ENCODE data around the gene NPIPA3. TPM values are rescaled to one million over a fixed set of nuclear protein-coding genes. Genes with fewer than 3 reads are reported as not detected.
"Not testable (repeated sequence)": the region's sequence is repeated elsewhere in the genome, so short reads cannot be mapped to it uniquely, and the experiment has no call there.

The NPIPA3 gene
- polyA plus RNA-seq (0.45 to 1.2 TPM (median 0.79 TPM) in 3 replicates), polyA minus RNA-seq (0.30 TPM in 1 of 3 replicates, not detected in the others)
- polyA plus RNA-seq (2011; ENCODE audit: low read depth) = not detected
- 0.60 and 0.69 TPM in 2 replicates for polyA plus RNA-seq (2011; cell fraction: cytosol; rRNA removed)
- 2.3 and 3.9 TPM in 2 replicates for polyA plus RNA-seq (2011; cell fraction: nucleus; rRNA removed)
- 1.1 and 1.8 TPM in 2 replicates for polyA plus RNA-seq (2012; ENCODE audit: low replicate concordance)
- not detected for polyA minus RNA-seq (2011; cell fraction: cytosol; rRNA and poly(A)+ RNA removed)
- not detected in 2 replicates for polyA minus RNA-seq (2011; cell fraction: nucleus; rRNA and poly(A)+ RNA removed)

DNA sequence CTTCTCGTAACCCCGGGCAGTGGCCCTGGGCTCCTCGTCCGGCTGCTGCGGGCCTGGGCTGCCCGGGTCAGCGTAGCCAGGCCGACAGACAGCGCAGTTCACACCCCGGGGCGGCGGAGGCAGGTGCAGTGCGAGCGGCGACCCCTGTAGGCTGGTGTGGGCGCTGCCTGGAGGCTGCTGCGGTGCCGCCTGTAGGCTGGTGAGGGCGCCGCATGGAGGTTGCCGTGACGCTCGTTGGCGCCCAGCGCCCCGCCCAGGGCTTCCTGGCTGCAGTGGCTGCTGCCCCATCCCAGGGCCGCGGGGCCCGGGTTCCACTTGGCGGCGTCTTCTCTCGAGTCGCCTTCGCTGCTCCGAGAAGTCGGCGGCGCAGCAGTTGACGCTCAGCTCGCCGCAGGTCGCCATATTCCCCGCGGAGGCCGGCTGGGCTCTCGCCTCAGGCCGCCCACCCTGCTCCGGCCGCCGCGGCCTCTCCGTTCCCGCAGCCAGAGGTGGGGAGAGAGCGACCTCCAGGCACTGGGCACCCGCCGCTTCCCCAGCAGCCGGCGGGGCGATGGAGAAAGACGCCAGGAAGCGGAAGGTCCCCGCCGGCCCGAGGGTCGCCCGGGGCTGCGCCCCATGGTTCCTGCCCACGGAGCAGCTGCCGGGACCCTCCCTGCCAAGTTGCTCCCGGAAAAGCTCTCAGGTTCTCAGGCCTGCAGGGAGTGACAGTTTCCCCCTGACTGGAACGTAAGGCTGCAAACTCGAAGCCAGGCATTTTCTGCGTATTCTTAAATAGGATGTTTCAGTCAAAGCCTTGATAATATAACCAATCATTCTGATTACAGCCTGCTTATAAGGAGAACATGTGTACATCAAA is at the start of gene NPIPA3:
NPIPA3 (plus strand) TSS at position 256 of the 856 bp plus-strand sequence. CDS start 5,533 bp downstream, outside the sequence.
- dilution Hi-C loops (cut with MboI; ENCODE audit: extremely low pct_ligation_motif_present, low sequenced_read_pairs); H3K27me3 ChIP-seq (ENCODE audit: control insufficient read depth, extremely low read depth, insufficient read depth, low read length); H3K27ac ChIP-seq (ENCODE audit: control insufficient read depth, insufficient read depth, low read length); H4K20me1 ChIP-seq (ENCODE audit: control insufficient read depth, extremely low read depth, insufficient read depth, low read length); H3K4me1 ChIP-seq (ENCODE audit: control insufficient read depth, extremely low read depth, insufficient read depth, low read length); H3K9me3 ChIP-seq (ENCODE audit: control insufficient read depth, low read depth, low read length); H2AFZ ChIP-seq (ENCODE audit: control insufficient read depth, low read length); FAIRE-seq; DNase-seq (ENCODE audit: low read depth, low spot score); H3K9ac ChIP-seq (ENCODE audit: control insufficient read depth, extremely low read depth, insufficient read depth, low read length); H3K4me3 ChIP-seq (ENCODE audit: control insufficient read depth in 2 of 3, extremely low read depth in 1 of 3, insufficient read depth in 2 of 3, low read depth in 1 of 3, low read length in 3 of 3); H3K79me2 ChIP-seq (ENCODE audit: control insufficient read depth, insufficient read depth, low read length); H3K36me3 ChIP-seq (ENCODE audit: control insufficient read depth in 2 of 2, extremely low read depth in 1 of 2, insufficient read depth in 2 of 2, low read length in 2 of 2); H3K9me1 ChIP-seq (ENCODE audit: control insufficient read depth, extremely low read depth, insufficient read depth, low read length); H3K4me2 ChIP-seq (ENCODE audit: control insufficient read depth, extremely low read depth, insufficient read depth, low read depth, low read length): not testable (repeated sequence)

GRCh38 chr16:14658063-14658462 is 45.1 kb upstream of the NPIPA3 start:
- H3K9me1 ChIP-seq (ENCODE audit: control insufficient read depth, extremely low read depth, insufficient read depth, low read length) = no peaks in the 10 kb centered on the region
- no peaks in the 10 kb centered on the region for H3K9me3 ChIP-seq (ENCODE audit: control insufficient read depth, low read depth, low read length)
- no peaks in the 10 kb centered on the region for H3K27me3 ChIP-seq (ENCODE audit: control insufficient read depth, extremely low read depth, insufficient read depth, low read length)
- H3K27ac ChIP-seq (ENCODE audit: control insufficient read depth, insufficient read depth, low read length) = peak overlapping the region; percentile 36
- no peak for DNase-seq (ENCODE audit: low read depth, low spot score)
- H4K20me1 ChIP-seq (ENCODE audit: control insufficient read depth, extremely low read depth, insufficient read depth, low read length) = no peaks in the 10 kb centered on the region
- peak overlapping the region; percentile 16 for H3K4me2 ChIP-seq (ENCODE audit: control insufficient read depth, extremely low read depth, insufficient read depth, low read depth, low read length)
- dilution Hi-C loops (cut with MboI; ENCODE audit: extremely low pct_ligation_motif_present, low sequenced_read_pairs) = no loop called here
- peaks cover 2% of the 10 kb centered on the region for H3K79me2 ChIP-seq (ENCODE audit: control insufficient read depth, insufficient read depth, low read length)
- H2AFZ ChIP-seq (ENCODE audit: control insufficient read depth, low read length) = peak overlapping the region; percentile 35
- H3K36me3 ChIP-seq (ENCODE audit: control insufficient read depth in 2 of 2, extremely low read depth in 1 of 2, insufficient read depth in 2 of 2, low read length in 2 of 2) = peaks cover 23 to 33% of the 10 kb centered on the region in 2 experiments
- H3K4me1 ChIP-seq (ENCODE audit: control insufficient read depth, extremely low read depth, insufficient read depth, low read length) = no peaks in the 10 kb centered on the region
- no peak overlapping the region for H3K4me3 ChIP-seq (ENCODE audit: control insufficient read depth in 2 of 3, extremely low read depth in 1 of 3, insufficient read depth in 2 of 3, low read depth in 1 of 3, low read length in 3 of 3)
- FAIRE-seq = no peak
- no peak for TF ChIP-seq EZH2 (IDR thresholded peaks at IDR 0.05; ENCODE audit: low read length)
- TF ChIP-seq, protein P1, sequence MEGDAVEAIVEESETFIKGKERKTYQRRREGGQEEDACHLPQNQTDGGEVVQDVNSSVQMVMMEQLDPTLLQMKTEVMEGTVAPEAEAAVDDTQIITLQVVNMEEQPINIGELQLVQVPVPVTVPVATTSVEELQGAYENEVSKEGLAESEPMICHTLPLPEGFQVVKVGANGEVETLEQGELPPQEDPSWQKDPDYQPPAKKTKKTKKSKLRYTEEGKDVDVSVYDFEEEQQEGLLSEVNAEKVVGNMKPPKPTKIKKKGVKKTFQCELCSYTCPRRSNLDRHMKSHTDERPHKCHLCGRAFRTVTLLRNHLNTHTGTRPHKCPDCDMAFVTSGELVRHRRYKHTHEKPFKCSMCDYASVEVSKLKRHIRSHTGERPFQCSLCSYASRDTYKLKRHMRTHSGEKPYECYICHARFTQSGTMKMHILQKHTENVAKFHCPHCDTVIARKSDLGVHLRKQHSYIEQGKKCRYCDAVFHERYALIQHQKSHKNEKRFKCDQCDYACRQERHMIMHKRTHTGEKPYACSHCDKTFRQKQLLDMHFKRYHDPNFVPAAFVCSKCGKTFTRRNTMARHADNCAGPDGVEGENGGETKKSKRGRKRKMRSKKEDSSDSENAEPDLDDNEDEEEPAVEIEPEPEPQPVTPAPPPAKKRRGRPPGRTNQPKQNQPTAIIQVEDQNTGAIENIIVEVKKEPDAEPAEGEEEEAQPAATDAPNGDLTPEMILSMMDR (optimal IDR thresholded peaks at IDR 0.05 in 1 of 3, IDR thresholded peaks at IDR 0.05 in 1 of 3, conservative IDR thresholded peaks at IDR 0.05 in 1 of 3; ENCODE audit: extremely low read depth in 1 of 3, insufficient read depth in 2 of 3, low read length in 3 of 3) = no peak
- H3K9ac ChIP-seq (ENCODE audit: control insufficient read depth, extremely low read depth, insufficient read depth, low read length) = no peak overlapping the region

Data from keratinocyte (primary cell).